Dedifferentiated amniotic fluid mesenchymal stem cell (primary cell): ENCODE results near the gene SPSB4.

Source experiments
- DNase-seq: peaks from one replicate; pipeline ENCODE4 v3.0.0-alpha.2; 2016; ENCODE audit errors: extremely low spot score

Gene SPSB4

GRCh38 chr3:141152130-141152529, 101.0 kb downstream of the SPSB4 start:
- DNase-seq: no peak

- DNase-seq: no peak
Measured at GRCh38 chr3:141152801-141153678, 101.9 kb downstream of the SPSB4 start.

- DNase-seq: no peak
Measured at GRCh38 chr3:141153679-141153966, 102.5 kb downstream of the SPSB4 start.

- DNase-seq: no peak
Measured at GRCh38 chr3:141164852-141165251, 113.7 kb downstream of the SPSB4 start.

- DNase-seq: no peak
Measured at GRCh38 chr3:141167681-141168080, 116.5 kb downstream of the SPSB4 start.

- DNase-seq: no peak
Measured at GRCh38 chr3:141170678-141171295, 119.6 kb downstream of the SPSB4 start.

- DNase-seq: no peak
Measured at GRCh38 chr3:141174674-141175073, 123.5 kb downstream of the SPSB4 start.

GRCh38 chr3:141176775-141177174, 125.6 kb downstream of the SPSB4 start:
- no peak for DNase-seq

GRCh38 chr3:141178026-141178425, 126.9 kb downstream of the SPSB4 start:
- no peak for DNase-seq

- DNase-seq: no peak
Measured at GRCh38 chr3:141178551-141178950, 127.4 kb downstream of the SPSB4 start.

- DNase-seq: no peak
Measured at GRCh38 chr3:141179983-141180382, 128.8 kb downstream of the SPSB4 start.

GRCh38 chr3:141181196-141181595, 130.0 kb downstream of the SPSB4 start:
- no peak for DNase-seq

GRCh38 chr3:141181819-141182218, 130.7 kb downstream of the SPSB4 start:
- no peak for DNase-seq

- no peak for DNase-seq
Measured at GRCh38 chr3:141183606-141184005, 132.5 kb downstream of the SPSB4 start.

GRCh38 chr3:141184430-141184829, 133.3 kb downstream of the SPSB4 start:
- DNase-seq: no peak

- DNase-seq: no peak
Measured at GRCh38 chr3:141191097-141191749, 140.1 kb downstream of the SPSB4 start.

- DNase-seq: peak; percentile 95
Measured at GRCh38 chr3:141192345-141192744, 141.2 kb downstream of the SPSB4 start.

- DNase-seq: no peak
Measured at GRCh38 chr3:141193066-141193830, 142.1 kb downstream of the SPSB4 start.
